HS-27A (cell line): ENCODE measurements around the gene TMEM43.

Experiments used
- DNase-seq: peaks from one replicate; pipeline ENCODE4 v3.0.0-alpha.2; 2012; ENCODE audit warnings: low read depth, missing footprints

TMEM43 gene

DNA sequence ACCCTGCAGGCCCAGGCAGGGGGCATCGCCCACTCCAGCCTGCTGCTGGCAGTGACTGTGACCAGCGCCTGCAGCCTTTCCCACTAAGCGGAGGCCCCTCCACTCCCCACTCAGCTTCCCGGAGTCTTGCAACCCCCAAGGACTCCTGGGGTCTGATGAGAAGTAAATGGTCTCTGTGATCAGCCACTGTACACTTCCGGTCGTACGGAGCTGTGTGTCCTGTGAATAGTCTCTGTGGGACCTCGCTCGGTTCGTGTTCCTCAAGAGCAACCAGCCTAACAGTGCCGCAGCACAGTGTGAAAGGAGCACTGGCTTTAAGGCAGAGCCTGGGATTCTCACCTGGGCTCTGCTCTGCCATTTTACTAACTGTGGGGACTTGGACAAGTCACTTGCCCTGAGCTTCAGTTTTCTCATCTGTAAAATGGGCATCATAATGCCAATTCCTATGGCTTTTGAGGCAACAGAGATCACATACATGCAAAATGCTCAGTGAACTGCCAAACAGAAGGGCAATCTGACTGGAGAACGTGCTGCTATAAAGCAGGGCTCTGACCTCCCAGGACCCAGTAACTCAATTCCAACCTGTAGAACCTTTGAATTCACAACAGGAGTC is 26.7 kb downstream of the TMEM43 start:
- DNase-seq: no peak

DNA sequence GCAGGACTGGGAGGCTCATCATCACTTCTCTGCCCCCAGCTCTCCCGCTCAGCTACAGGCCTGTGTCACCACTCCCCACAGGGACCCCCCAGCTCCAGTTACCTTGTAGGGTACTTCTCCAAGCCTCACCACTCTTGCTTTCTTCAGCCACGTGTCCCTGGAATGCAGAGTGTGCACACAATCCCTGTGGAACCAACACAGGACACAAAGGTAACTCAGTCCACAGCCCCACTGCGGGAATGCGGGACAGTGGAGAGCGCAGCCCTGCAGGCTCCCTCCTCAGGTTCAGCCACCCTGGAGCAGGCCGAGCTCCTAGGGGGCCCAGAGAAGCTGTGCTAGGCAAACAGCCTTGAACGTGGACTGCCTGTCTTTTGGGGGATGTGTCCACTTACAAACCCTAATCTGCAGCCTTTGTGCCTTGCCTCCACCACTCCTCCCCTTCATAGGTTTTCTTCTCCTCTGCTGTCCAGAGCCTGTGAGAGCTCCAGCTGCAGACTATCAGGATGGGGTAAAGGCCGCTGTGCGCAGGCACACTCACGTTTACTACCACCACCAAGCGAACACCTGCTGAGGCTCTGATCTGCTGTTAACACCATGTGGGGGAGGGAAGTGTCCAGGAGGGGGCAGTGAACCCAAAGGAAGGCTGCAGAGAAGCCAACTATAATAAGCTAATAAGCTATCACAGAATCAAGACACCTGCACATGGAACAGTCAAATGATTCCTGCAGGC is 27.5 kb downstream of the TMEM43 start:
- DNase-seq: no peak

DNA sequence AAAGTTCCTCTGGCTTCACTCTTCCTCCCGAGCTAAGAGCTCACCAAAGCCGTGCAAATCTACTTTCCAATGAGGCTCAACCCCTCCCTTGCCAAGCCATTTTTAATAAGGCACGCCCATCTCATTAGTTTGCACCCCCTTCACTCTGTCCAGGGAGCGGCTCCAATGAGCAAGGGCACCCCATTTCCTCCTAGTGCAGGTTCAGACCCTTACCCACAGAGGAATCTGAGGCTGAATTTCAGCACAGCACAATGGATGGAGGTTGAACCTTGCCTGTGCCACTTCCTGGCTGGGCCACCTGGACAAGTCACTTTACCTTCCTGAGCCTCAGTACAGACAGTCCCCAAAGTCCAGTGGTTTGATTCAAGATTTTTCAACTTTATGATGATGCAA is 28.1 kb downstream of the TMEM43 start:
- DNase-seq: no peak

DNA sequence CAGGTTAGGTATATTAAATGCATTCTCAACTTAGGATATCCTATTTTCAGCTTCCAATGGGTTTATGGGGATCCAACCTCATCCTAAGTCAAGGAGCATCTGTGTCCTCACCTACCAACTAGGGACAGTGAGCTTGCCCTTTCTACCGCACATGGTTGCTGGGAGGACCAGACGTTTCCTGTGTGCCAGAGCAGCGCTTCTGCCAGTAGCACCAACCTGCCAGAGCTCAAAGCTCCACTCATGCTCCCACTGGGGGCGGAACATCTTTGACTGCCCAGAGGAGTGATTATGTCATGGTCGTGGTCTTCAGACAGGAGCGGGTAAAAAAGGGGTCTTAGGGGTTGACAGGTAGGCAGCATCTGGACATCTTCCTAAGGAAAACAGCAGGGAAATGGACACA is 28.8 kb downstream of the TMEM43 start:
- no peak for DNase-seq

DNA sequence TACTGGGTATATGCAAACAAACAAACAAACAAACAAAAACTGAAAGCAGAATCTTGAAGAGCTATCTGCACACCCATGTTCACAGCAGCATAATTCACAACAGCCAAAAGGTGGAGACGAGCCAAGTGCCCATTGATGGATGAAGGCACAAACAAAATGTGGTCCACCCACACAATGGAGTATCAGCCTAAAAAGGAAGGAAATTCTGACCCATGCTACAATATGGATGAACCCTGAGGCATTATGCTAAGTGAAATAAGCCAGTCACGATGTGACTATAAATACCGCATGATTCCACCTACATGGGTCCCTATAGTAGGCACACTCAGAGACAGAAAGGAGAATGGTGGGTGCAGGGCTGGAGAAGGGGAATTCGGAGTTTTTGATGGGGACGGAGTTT is 29.4 kb downstream of the TMEM43 start:
- DNase-seq: no peak

DNA sequence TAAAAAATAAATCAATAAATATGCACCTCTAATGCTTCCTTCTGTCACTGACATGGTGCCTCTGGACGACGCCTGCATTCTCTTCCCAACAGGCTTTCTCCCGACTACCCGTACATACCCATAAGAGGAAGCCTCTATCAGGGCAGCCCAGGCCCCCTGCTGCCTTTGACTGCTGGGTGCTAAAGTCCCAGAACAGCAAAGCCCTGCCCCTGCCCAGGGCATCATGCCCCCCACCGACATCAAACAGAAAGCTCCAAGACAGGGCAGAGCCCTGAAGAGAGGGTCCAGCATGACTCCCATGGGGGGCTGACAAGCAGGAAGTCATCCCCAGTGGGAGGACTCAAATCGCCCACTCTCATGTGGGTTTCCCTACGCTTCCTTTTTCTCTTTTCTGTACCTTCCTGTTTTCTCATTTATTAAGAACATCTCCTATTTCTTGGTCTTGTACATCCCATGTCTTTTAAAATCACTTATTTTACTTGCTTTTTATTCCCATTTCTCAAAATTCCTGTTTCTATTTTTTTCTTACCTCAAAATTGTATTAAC is 30.1 kb downstream of the TMEM43 start:
- no peak for DNase-seq

DNA sequence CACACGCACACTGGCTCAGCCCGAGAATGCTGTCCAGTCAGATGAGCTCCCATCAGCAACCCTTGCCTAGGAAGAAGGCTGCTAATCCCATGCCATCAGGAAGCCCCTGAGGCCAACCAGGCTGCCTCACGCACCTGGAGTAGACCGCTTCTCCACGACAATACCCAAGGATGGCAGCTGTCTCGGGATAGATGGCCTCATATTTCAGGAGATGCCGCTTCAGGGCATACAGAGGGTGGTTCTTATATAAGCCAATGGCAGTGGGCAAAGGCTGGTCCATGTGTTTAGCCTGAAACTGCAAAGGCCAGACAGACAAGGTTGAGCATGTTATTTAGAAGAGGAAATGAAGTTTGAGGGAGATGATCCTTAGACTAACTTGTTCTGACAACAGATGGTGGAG is 31.3 kb downstream of the TMEM43 start:
- no peak for DNase-seq

DNA sequence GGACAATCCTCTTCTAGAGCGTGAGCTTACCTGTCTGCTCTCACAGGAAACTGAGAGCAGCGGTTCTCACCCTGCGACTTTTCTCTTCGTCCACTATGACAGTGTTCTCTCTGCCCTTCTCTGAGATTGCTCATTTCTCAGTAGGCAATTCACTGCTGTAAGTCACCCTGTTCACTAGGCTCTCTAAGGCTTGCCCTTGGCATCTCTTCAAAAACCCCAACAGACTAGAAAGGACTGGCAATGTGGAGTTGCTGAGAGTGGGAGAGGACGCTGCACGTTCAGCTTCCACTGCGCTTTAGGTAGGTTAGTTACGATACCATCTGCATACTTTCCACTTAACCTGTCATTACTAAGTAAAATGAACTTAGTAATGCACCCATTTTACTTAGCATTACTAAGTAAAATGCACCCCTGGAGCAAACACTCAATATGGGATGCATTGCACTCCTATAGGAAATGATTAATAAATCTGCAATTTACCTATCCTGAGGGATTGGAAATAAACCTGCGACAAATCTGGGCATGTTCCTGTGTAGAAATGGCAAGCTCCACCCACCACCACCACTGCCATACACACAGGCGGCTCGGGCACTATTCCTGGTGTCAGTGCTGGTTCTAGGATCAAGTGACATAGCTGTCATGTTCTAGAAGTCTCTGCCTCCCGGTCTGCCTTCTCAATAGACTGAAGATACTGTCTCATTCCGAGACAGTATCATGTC is 32.1 kb downstream of the TMEM43 start:
- DNase-seq: no peak

DNA sequence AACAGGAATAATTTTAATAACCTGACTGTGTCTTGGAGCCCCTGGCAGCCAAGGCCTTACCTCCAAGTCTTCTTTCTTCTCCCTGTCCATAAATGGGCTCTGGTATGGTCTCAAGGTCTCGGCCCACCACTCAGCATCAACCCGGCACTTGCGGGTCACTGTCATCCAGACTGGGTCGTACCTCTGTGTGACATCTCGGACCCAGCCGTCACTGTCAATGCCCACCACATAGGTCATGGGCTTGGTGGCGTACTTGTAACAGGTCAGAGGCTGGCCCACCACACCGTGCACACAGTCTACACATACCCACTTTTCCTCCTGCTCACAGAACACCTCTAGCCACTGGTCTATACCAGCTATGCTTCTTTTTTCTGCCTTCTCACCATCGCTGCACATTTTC is 33.1 kb downstream of the TMEM43 start:
- no peak for DNase-seq

DNA sequence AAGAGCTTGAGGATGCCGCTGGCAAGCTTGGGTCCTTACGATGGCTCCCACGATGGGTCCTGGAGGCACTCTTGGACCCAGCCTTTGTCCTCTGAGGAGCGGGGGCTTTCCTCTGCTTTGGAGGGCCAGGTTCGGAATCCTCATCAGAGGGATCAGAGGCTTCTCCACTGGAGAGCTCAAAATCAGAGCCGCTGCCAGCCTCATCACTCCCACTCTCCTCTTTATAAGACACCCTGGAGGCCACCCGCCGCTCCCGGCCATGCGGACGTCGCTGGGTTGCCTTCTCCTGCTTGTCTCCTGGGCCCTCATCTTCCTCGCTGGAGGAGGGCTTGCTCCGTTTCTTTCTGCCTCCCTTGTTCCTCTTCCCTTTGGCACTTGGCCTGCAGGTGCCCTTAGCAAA is 33.5 kb downstream of the TMEM43 start:
- DNase-seq: no peak

DNA sequence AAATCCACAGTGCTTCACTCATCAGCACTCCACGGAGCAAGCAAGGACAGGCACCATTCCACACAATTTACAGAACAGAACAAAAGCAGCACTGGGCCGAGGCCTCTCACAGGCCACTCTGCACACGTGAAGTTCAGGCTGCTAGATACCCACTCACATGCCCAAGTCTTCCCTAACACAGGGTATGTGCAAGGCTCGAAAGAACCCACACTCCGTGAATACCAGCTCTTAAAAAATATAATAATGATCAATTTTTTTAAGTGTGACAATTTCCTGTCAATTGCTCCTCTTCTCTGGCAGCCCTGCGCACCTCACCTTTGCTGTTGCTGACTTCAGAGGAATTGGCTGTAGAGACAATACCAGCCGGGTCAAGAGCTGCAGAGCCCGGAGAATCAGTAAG is 34.6 kb downstream of the TMEM43 start:
- DNase-seq: no peak

DNA sequence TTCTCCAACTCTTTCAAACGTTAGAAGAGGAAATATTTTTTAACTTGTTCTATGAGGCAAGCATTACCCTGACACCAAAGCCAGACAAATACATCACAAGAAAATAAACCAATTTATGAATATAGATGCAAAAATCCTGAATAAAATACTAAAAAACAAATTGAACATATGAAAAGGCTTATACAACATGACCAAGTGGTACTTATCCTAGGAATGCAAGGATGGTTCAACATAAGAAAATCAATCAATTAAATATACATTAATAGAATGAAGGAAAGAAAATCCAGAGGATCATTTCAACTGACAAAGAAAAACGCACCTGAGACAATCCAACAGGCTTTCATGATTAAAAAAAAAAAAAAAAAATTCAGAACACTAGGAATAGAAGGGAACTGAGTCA is 36.4 kb downstream of the TMEM43 start:
- no peak for DNase-seq

DNA sequence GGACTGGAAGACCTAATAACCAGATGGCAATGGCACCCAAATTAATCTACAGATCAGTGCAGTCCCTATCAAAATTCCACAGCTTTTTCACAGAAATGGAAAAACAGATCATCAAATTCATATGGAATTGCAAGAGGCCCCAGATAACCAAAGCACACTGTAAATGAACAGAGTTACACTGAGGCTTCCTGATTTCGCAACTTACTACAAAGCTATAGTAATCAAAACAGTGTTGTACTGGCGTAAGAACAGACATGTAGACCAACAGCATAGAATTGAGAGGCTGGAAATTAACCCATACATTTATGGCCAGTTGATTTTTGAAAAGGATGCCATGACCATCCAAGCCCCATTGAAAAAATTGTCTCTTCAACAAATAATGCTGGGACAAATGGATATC is 37.3 kb downstream of the TMEM43 start:
- DNase-seq: no peak

DNA sequence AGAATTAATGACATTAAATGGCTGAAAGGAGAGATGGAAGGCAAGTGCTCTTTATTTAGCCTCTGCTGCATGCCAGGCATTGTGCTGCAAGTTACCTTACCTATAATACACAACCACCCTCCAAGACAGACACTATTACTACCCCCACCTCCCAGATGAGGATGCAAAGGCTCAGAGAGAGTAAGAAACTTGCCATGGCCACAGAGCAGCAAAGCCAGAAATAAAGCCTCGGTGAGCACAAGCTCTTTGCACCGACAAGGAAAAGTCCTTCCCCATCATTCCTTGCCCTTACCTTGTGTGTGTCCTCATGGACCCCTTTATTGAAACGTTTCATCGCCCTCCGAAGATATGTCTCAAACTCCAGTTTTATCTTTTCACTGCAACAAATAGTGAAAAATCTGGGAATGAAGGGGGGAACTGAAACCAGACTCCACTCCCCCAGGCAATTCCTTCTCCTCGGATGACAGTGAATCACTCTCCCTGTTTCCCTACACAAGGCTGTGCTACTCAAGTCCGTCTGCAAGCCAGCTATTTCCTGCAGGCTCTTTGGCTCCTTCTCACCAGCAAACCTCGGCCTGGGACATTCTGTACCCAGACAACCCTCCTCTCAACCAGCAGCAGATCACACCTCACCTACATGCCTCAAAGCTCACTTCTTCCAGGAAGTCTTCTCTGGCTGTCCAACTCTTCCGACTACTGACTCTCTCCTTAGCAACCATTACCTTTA is 42.2 kb downstream of the TMEM43 start:
- DNase-seq: no peak

DNA sequence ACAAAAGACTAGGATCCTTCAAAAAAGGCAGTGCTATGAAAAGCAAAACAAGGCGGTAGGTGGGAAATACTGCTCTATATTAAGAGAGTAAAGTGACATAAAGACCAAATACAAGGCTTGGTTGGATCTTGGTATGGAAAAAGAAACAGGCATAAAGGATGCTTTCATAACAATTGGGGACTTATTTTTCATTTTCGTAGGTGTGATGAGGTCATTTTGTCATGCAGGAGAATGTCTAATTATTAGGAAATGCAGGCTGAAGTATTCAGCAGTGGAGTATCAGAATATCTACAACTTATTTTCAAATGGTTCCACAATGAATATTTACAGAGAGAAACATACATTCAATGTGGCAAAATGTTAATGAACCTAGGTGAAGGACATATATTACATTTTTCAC is 44.6 kb downstream of the TMEM43 start:
- DNase-seq: no peak

DNA sequence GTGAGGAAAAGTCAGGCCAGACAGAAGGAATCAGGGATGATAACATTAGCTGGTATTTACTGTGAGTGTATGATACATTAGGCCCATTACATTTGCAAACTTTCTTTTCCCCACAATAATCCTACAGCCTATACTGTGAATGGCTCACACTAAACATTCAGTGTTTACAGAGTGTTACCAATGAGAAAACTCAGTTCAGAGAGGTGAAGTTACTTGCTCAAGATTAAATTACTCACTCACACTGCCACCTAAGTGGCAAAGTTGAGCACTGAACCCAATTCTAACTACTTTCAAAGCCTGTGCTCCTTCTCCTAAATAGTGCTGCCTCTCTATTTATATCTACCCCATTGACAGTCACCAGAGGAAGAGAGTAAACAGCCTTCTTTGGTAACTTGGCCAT is 45.0 kb downstream of the TMEM43 start:
- no peak for DNase-seq

DNA sequence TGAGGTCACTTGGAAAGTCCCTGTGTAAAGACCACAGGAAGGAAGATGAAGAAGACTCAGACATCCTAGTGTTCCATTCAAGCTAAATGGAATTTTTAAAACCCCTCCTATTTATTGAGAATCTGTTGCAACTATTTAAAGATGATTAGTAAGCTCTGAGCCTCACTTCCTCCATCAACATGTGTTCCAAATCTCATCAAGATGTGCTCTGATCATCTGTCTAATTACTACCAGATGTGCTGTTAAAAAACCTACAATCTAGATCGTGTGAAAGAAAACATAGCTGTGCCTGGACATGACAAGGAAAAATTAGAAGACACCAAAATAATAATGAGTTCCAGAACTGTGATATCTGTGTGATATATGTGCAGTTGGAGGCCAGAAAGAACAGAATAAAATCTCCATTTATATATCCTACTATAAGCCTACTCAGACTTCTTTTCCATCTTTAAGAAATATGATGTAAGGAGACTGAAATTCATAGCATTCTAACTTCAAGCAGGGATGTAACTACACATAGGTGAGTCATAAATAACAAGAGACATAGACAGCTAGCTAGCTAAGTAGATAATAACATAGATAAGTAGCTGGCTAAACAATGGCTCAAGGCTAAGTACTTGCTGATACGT is 45.8 kb downstream of the TMEM43 start:
- DNase-seq: no peak

DNA sequence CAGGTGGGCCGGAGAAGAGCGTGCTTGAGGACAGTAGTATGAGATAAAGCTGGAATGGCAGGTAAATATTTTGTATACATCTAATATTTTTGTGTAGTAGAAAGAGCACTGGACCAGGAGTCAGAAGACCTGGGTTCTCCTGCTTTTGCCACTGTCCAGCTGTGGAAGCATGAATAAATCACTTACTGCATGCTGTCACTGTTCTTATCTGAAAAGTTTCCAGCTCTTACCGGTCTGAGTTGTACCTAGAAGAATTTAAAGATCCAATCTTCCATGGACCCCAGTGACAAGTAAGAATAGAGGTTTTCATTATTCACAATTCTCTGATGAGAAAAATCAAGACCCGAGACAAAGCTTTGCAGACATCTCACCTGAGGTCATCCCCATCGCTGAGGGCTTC is 47.6 kb downstream of the TMEM43 start:
- no peak for DNase-seq

DNA sequence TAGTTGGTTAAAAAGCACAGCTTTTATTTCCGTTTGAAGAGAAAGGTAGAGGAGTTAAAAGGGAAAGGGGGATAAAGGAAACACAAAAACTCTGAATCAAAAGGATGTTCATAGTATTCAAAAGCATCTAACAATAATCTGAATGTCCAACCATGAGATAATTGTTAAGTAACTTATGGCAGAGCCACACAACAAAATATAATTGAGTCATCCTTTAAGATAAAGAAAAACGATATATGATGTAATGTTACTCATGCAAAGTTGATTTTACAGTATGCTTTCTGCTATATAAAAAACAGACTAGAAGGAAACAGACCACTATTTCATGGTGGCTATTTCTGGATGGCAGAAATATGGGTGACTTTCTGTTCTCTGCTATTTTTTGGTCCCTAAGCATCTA is 49.6 kb downstream of the TMEM43 start:
- DNase-seq: no peak

DNA sequence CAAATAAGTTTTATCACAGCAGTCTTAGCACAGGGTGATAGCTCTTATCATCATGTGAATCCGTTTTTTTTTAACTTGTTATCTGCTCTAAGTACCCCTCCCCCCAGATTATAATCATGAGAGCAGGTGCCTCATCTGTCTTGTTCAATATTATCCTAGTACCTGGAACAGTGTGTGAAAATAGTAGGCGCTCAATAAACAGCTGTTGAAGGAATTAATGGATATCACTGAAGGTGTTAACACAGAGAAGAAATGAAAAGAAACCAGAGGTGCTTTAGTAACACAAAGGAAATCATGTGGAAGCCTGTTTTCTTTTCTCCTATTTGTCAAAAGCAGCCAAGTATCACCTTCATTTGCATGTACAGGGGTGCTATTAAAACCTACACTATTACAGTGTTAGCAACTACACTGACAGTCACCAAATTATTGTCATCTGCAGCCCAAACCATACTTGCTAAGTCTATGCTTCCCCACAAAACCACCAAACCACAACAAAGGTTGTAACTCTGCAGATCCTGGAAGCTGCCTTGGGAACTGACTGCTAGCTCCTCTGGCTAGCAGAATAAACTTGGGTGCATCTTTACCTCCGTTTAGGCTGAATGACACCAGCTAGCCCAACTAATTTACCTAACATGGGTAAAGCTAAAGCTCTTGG is 50.7 kb downstream of the TMEM43 start:
- DNase-seq: no peak

DNA sequence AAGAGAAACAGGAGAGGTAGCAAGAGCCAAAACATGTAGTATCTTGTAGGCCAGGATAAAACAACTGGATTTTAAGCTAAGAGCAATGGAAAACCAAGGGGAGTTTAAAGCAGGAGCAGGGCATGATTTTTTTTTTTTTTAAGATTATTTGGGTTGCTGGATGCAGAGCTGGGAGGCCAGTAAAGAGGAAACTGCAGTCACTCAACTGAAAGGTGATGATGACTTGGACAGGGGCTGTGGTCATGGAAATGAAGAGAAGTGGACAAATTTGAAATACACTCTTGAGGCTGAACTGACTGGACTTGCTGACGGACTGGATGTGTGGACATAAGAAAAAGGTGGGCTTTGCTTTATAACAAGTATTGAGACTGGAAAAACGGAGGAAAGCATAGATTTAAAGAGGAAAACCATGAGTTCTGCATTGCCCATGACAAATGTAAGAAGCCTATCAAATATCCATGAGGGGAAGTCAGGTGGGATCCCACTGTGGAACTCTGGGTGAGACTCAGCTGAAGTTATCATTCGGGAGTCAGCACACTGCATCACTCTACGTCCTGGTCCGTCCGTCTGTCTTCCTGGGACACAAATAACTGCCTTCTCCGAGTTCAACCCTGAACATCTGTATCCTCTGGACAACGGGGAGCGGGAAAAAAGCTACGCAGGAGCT is 52.9 kb downstream of the TMEM43 start:
- DNase-seq: no peak
